Transverse colon (tissue), 4 donors: ENCODE data around the gene N4BP2. TPM values are rescaled to one million over a fixed set of nuclear protein-coding genes. Genes with fewer than 3 reads are reported as not detected.

Source experiments
- DNase-seq: peaks from one replicate; pipeline ENCODE4 v3.0.0-alpha.2; 2019
- H3K27ac ChIP-seq, 4 donors: fragments of 200-600 bp; sonication (generic); 2 replicates each; pipeline ENCODE4 v1.5.1; 2016 to 2018; ENCODE audit warnings: inconsistent platforms in 4 of 4
- H3K27me3 ChIP-seq: fragments of 200-600 bp; sonication (generic); 2 replicates; pipeline ENCODE4 v1.5.1; 2017; ENCODE audit warnings: inconsistent platforms
- H3K36me3 ChIP-seq, 4 donors: fragments of 200-600 bp; sonication (generic); 2 replicates each; pipeline ENCODE4 v1.5.1; 2017 to 2019; ENCODE audit warnings: inconsistent platforms in 4 of 4
- H3K4me1 ChIP-seq, 4 donors: fragments of 200-600 bp; sonication (generic); 2 replicates each; pipeline ENCODE4 v1.5.1; 2017 to 2020; ENCODE audit warnings: inconsistent platforms in 4 of 4
- H3K4me3 ChIP-seq, 4 donors: fragments of 200-600 bp; sonication (generic); 1 replicate in 1 of 4; 2 replicates in 3 of 4; pipeline versions ENCODE4 v1.5.1 to v1.6.1; 2017 to 2019; ENCODE audit warnings: inconsistent platforms in 4 of 4
- H3K9me3 ChIP-seq, 2 donors: fragments of 200-600 bp; sonication (generic); 2 replicates each; pipeline ENCODE4 v1.5.1; 2017 to 2019; ENCODE audit warnings: inconsistent platforms in 2 of 2
- EP300 ChIP-seq: sonication (generic); formaldehyde crosslinking; IDR thresholded peaks from one replicate; pipeline ENCODE4 v1.6.1; 2017; ENCODE audit warnings: antibody characterized with exemption, low read depth
- POLR2A ChIP-seq: fragments of 450-650 bp; IDR thresholded peaks from one replicate; pipeline ENCODE4 v1.6.1; 2016; ENCODE audit warnings: antibody characterized with exemption, mild to moderate bottlenecking, moderate library complexity
- POLR2AphosphoS5 ChIP-seq, 3 donors: sonication (generic); formaldehyde crosslinking; IDR thresholded peaks; one replicate each; pipeline ENCODE4 v1.6.1; 2016; ENCODE audit warnings: antibody characterized with exemption in 3 of 3
- WGBS, 2 donors: methylation state at CpG; one replicate each; pipeline ENCODE4 v1.1.5; 2018; ENCODE audit warnings: low coverage in 1 of 2; 5-methylcytosine and 5-hydroxymethylcytosine counted together
- in situ Hi-C, 4 donors: fragments of 200-750 bp; cut with MboI; loops; one replicate each; pipeline versions ENCODE4 v1.15.0 to v1.15.1; 2017; ENCODE audit warnings: low sequenced_read_pairs in 3 of 4, low pct_ligation_motif_present in 1 of 4, low pct_unique_long_range_greater_than_20kb in 1 of 4
- intact Hi-C: fragments of 100-400 bp; cut with DNase I; formaldehyde crosslinking; loops from one replicate; pipeline ENCODE4 v1.15.1; 2023; ENCODE audit warnings: low total_unique reads
- small RNA-seq, 4 donors: library from RNA; depleted of rRNA; stranded (forward); fragments of <200 nt; gene quantifications; one replicate each; pipeline ENCODE3, GENCODE V24; 2016
- total RNA-seq, 4 donors: library from RNA; depleted of rRNA; stranded (reverse); fragments of >200 nt; gene quantifications; one replicate each; pipeline ENCODE4 v1.1.0, GENCODE V29; 2016
- TF ChIP-seq, protein P1 (sequence below), 5 experiments: fragments of 200-600 bp in 3 of 5; fragments of 450-650 bp in 2 of 5; sonication (generic) in 3 of 5; IDR thresholded peaks; 1 replicate in 2 of 5; 2 replicates in 3 of 5; pipeline ENCODE4 v1.5.1; 2016 to 2017; ENCODE audit warnings: antibody characterized with exemption in 5 of 5, inconsistent platforms in 3 of 5, mild to moderate bottlenecking in 2 of 5, moderate library complexity in 1 of 5

The N4BP2 gene
- total RNA-seq, 4 donors from 2014 or later, result 7.9 to 19.5 (median 12.5) TPM

DNA sequence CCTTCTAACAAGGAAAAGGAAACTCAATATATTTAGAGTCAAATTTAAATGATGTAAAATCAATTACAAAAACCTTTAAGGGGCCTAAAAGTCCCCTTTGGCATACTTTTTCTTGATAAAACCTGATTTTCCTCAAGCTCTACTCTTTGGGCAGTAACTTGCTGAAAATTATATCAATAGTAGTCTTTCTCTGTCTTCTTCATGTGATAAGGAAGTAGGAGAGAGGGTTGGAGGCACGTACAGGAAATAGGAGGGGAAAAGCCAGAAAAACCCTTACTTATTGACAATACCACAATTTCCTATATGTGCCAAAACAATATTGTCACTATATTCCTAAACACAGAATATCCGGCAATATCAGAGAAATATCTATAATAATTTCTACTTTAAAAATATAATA is 149.8 kb downstream of the N4BP2 start:
- H3K27me3 ChIP-seq, result peaks cover 2% of the 10 kb centered on the region
- TF ChIP-seq, protein P1, sequence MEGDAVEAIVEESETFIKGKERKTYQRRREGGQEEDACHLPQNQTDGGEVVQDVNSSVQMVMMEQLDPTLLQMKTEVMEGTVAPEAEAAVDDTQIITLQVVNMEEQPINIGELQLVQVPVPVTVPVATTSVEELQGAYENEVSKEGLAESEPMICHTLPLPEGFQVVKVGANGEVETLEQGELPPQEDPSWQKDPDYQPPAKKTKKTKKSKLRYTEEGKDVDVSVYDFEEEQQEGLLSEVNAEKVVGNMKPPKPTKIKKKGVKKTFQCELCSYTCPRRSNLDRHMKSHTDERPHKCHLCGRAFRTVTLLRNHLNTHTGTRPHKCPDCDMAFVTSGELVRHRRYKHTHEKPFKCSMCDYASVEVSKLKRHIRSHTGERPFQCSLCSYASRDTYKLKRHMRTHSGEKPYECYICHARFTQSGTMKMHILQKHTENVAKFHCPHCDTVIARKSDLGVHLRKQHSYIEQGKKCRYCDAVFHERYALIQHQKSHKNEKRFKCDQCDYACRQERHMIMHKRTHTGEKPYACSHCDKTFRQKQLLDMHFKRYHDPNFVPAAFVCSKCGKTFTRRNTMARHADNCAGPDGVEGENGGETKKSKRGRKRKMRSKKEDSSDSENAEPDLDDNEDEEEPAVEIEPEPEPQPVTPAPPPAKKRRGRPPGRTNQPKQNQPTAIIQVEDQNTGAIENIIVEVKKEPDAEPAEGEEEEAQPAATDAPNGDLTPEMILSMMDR (IDR thresholded peaks at IDR 0.05), result no peak
- no peak for TF ChIP-seq POLR2AphosphoS5 (IDR thresholded peaks at IDR 0.05)
- TF ChIP-seq POLR2A, result no peak
- TF ChIP-seq EP300, result no peak
- in situ Hi-C loops, result no loop called here
- H3K4me3 ChIP-seq, result peak overlapping the region in 1 of 4 donors; percentile 5
- WGBS, 2 donors, result 29 to 33% methylated on average over 2 of the region's 2 CpGs
- peaks cover 0 to 3% (median 1%) of the 10 kb centered on the region in 4 donors for H3K4me1 ChIP-seq
- H3K9me3 ChIP-seq, result no peaks in the 10 kb centered on the region
- no peaks in the 10 kb centered on the region for H3K36me3 ChIP-seq
- DNase-seq, result no peak
- intact Hi-C loops, result no loop called here
- peak overlapping the region; percentile 44 to 82 (median 62) for H3K27ac ChIP-seq

Small RNA genes lying within 50 kb of the gene (small RNA-seq; reads per million reads assigned to genes)
- 0 reads per million in 4 donors for gene AC095057.1
- gene RF00432, result 0 reads per million in 4 donors
- gene RNU6-1112P, result 0 reads per million in 4 donors

Other genes with a start within 250 kb of the N4BP2 start
- 10 to 100 TPM; 62.1 to 74.0 (median 68.5) TPM for gene PDS5A, start 78.9 kb upstream of the N4BP2 start, total RNA-seq
- 10 to 100 TPM in 1 of 4 donors, 1 to 10 TPM in 2, not detected in 1; 4.1 to 10.3 (median 4.1) TPM for gene RHOH, start 140.2 kb downstream of the N4BP2 start, total RNA-seq